ENCODE data around the gene PCK2. TPM values are rescaled to one million over a fixed set of nuclear protein-coding genes. Genes with fewer than 3 reads are reported as not detected.

Gene PCK2
- total and polyA plus RNA-seq, 2 of the 13 experiments (the other 11 are each of a cell fraction or from before 2014, with no cell fraction given): 129 to 272 TPM

DNA sequence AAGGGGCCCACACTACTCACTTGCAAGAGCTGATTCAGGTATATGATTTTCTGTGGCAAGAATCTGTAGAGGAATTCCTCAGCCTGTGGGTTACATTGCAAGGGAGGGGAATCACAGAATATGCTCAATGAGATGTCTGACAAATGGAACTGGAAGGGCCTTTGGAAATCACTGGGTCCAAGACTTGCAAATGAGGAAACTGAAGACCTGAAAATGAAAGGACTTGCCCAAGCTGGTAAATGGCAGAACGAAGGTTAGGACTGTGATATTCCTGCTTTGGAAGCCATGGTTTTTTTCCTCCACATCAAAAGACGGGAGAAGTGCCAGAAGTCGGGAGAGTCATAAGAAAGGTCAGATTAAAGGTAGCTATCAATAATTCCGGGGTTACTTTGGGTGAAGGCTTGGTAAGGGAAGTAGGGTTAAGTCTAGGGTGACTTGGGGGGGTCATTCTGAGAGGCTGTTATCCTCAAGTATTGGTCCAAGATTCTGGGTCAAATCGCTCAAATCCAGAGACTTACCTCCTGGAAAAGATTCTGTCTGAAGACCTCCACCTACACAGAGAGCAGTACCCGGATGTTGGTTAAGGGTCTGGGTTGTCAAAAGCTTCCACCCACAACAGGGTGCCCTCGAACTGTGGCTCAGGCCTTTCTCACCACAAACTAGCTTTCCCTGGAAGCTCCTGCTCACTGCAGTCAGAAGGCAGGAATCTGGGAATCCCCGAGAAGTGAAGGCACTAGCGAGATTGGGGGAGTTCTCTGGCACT is 51.8 kb downstream of the PCK2 start (continued):
- TF ChIP-seq, protein P1, sequence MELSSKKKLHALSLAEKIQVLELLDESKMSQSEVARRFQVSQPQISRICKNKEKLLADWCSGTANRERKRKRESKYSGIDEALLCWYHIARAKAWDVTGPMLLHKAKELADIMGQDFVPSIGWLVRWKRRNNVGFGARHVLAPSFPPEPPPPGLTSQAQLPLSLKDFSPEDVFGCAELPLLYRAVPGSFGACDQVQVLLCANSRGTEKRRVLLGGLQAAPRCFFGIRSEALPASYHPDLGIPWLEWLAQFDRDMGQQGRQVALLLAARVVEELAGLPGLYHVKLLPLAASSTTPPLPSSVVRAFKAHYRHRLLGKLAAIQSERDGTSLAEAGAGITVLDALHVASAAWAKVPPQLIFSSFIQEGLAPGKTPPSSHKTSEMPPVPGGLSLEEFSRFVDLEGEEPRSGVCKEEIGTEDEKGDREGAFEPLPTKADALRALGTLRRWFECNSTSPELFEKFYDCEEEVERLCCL (CRISPR knock-in tag; IDR thresholded peaks at IDR 0.05; ENCODE audit: borderline replicate concordance): peak; percentile 6; the same call in 1 of the 2 replicates
- TF ChIP-seq NFKB2 (CRISPR knock-in tag; IDR thresholded peaks at IDR 0.05; ENCODE audit: borderline replicate concordance) (no peak), ZNF724P (CRISPR knock-in tag; IDR thresholded peaks at IDR 0.05; ENCODE audit: borderline replicate concordance) (peak; percentile 75; the same call in 1 of the 2 replicates), ZNF768 (CRISPR knock-in tag; IDR thresholded peaks at IDR 0.05) (no peak), KDM6A (CRISPR knock-in tag; IDR thresholded peaks at IDR 0.05; ENCODE audit: low read depth) (no peak), NR2C2 (CRISPR knock-in tag; IDR thresholded peaks at IDR 0.05; ENCODE audit: borderline replicate concordance) (no peak), ZNF3 (CRISPR knock-in tag; IDR thresholded peaks at IDR 0.05) (peak; percentile 40; the same call in 1 of the 2 replicates), ZNF703 (CRISPR knock-in tag; IDR thresholded peaks at IDR 0.05; ENCODE audit: borderline replicate concordance) (no peak), THYN1 (CRISPR knock-in tag; IDR thresholded peaks at IDR 0.05; ENCODE audit: borderline replicate concordance, low read depth) (no peak), ERF (CRISPR knock-in tag; IDR thresholded peaks at IDR 0.05) (no peak; the same call in 1 of the 2 replicates)
- TF ChIP-seq, protein P2, sequence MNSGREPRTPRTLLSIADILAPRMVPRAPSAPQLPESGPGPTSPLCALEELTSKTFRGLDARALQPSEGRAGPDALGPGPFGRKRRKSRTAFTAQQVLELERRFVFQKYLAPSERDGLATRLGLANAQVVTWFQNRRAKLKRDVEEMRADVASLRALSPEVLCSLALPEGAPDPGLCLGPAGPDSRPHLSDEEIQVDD (CRISPR knock-in tag; IDR thresholded peaks at IDR 0.05; ENCODE audit: borderline replicate concordance): 0 out of 2 replicates have a peak, but pooled peaks have one; percentile 81
- TF ChIP-seq, protein P3, sequence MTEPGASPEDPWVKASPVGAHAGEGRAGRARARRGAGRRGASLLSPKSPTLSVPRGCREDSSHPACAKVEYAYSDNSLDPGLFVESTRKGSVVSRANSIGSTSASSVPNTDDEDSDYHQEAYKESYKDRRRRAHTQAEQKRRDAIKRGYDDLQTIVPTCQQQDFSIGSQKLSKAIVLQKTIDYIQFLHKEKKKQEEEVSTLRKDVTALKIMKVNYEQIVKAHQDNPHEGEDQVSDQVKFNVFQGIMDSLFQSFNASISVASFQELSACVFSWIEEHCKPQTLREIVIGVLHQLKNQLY (CRISPR knock-in tag; IDR thresholded peaks at IDR 0.05): no peak
- TF ChIP-seq, protein P4, sequence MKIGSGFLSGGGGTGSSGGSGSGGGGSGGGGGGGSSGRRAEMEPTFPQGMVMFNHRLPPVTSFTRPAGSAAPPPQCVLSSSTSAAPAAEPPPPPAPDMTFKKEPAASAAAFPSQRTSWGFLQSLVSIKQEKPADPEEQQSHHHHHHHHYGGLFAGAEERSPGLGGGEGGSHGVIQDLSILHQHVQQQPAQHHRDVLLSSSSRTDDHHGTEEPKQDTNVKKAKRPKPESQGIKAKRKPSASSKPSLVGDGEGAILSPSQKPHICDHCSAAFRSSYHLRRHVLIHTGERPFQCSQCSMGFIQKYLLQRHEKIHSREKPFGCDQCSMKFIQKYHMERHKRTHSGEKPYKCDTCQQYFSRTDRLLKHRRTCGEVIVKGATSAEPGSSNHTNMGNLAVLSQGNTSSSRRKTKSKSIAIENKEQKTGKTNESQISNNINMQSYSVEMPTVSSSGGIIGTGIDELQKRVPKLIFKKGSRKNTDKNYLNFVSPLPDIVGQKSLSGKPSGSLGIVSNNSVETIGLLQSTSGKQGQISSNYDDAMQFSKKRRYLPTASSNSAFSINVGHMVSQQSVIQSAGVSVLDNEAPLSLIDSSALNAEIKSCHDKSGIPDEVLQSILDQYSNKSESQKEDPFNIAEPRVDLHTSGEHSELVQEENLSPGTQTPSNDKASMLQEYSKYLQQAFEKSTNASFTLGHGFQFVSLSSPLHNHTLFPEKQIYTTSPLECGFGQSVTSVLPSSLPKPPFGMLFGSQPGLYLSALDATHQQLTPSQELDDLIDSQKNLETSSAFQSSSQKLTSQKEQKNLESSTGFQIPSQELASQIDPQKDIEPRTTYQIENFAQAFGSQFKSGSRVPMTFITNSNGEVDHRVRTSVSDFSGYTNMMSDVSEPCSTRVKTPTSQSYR (CRISPR knock-in tag; IDR thresholded peaks at IDR 0.05; ENCODE audit: borderline replicate concordance): no peak
- TF ChIP-seq, protein P5, sequence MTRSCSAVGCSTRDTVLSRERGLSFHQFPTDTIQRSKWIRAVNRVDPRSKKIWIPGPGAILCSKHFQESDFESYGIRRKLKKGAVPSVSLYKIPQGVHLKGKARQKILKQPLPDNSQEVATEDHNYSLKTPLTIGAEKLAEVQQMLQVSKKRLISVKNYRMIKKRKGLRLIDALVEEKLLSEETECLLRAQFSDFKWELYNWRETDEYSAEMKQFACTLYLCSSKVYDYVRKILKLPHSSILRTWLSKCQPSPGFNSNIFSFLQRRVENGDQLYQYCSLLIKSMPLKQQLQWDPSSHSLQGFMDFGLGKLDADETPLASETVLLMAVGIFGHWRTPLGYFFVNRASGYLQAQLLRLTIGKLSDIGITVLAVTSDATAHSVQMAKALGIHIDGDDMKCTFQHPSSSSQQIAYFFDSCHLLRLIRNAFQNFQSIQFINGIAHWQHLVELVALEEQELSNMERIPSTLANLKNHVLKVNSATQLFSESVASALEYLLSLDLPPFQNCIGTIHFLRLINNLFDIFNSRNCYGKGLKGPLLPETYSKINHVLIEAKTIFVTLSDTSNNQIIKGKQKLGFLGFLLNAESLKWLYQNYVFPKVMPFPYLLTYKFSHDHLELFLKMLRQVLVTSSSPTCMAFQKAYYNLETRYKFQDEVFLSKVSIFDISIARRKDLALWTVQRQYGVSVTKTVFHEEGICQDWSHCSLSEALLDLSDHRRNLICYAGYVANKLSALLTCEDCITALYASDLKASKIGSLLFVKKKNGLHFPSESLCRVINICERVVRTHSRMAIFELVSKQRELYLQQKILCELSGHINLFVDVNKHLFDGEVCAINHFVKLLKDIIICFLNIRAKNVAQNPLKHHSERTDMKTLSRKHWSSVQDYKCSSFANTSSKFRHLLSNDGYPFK (CRISPR knock-in tag; IDR thresholded peaks at IDR 0.05; ENCODE audit: borderline replicate concordance): no peak
- TF ChIP-seq, protein P6, sequence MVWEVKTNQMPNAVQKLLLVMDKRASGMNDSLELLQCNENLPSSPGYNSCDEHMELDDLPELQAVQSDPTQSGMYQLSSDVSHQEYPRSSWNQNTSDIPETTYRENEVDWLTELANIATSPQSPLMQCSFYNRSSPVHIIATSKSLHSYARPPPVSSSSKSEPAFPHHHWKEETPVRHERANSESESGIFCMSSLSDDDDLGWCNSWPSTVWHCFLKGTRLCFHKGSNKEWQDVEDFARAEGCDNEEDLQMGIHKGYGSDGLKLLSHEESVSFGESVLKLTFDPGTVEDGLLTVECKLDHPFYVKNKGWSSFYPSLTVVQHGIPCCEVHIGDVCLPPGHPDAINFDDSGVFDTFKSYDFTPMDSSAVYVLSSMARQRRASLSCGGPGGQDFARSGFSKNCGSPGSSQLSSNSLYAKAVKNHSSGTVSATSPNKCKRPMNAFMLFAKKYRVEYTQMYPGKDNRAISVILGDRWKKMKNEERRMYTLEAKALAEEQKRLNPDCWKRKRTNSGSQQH (CRISPR knock-in tag; IDR thresholded peaks at IDR 0.05; ENCODE audit: low read depth): no peak
- TF ChIP-seq, protein P7, sequence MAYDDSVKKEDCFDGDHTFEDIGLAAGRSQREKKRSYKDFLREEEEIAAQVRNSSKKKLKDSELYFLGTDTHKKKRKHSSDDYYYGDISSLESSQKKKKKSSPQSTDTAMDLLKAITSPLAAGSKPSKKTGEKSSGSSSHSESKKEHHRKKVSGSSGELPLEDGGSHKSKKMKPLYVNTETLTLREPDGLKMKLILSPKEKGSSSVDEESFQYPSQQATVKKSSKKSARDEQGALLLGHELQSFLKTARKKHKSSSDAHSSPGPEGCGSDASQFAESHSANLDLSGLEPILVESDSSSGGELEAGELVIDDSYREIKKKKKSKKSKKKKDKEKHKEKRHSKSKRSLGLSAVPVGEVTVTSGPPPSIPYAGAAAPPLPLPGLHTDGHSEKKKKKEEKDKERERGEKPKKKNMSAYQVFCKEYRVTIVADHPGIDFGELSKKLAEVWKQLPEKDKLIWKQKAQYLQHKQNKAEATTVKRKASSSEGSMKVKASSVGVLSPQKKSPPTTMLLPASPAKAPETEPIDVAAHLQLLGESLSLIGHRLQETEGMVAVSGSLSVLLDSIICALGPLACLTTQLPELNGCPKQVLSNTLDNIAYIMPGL (CRISPR knock-in tag; IDR thresholded peaks at IDR 0.05; ENCODE audit: borderline replicate concordance in 1 of 2, low read depth in 1 of 2): no peak; a peak in 1 of 4 replicates
